K562 (cell line): ENCODE measurements around the gene ACADVL. TPM values are rescaled to one million over a fixed set of nuclear protein-coding genes. Genes with fewer than 3 reads are reported as not detected.

Source experiments
- E2F4 ChIP-seq: sonication (generic); formaldehyde crosslinking; IDR thresholded peaks from 2 replicates; pipeline ENCODE4 v1.8.0; 2022; ENCODE audit warnings: mild to moderate bottlenecking, low read depth, missing genetic modification reagents
- ELK3 ChIP-seq: fragments of 450-650 bp; formaldehyde crosslinking; IDR thresholded peaks from 2 replicates; pipeline ENCODE4 v1.4.0; 2020; ENCODE audit warnings: mild to moderate bottlenecking
- HOXB6 ChIP-seq: fragments of 250-450 bp; sonication (Bioruptor Pico); IDR thresholded peaks from 2 replicates; pipeline ENCODE4 v1.5.1; 2022; ENCODE audit warnings: mild to moderate bottlenecking, borderline replicate concordance
- ILF3 ChIP-seq: fragments of 450-650 bp; IDR thresholded peaks from 2 replicates; pipeline ENCODE4 v1.6.1; 2018; ENCODE audit warnings: antibody characterized with exemption, mild to moderate bottlenecking, moderate library complexity, borderline replicate concordance
- KAT2B ChIP-seq: IDR thresholded peaks from one replicate; pipeline ENCODE4 v1.6.1; 2012; ENCODE audit warnings: low read depth, mild to moderate bottlenecking, control low read depth, inconsistent platforms, low read length, moderate library complexity
- KDM4B ChIP-seq, 2 experiments: fragments of 450-650 bp in 1 of 2; sonication (generic) in 1 of 2; IDR thresholded peaks; 2 replicates each; pipeline ENCODE4 v1.6.1; 2016 to 2017; ENCODE audit warnings: borderline replicate concordance in 2 of 2, antibody characterized with exemption in 1 of 2, low read depth in 1 of 2, mild to moderate bottlenecking in 1 of 2
- MBD1 ChIP-seq: fragments of 250-450 bp; sonication (Bioruptor Pico); IDR thresholded peaks from 2 replicates; pipeline ENCODE4 v1.8.0; 2022; ENCODE audit warnings: inconsistent platforms
- NFRKB ChIP-seq: fragments of 450-650 bp; IDR thresholded peaks from 2 replicates; pipeline ENCODE4 v1.6.1; 2016; ENCODE audit warnings: low read depth
- POLR2G ChIP-seq: fragments of 200-400 bp; formaldehyde crosslinking; IDR thresholded peaks from 2 replicates; pipeline ENCODE4 v1.6.1; 2017; ENCODE audit warnings: low read depth, mild to moderate bottlenecking, antibody characterized with exemption, low read length, moderate library complexity
- RB1 ChIP-seq: fragments of 450-650 bp; IDR thresholded peaks from 2 replicates; pipeline ENCODE4 v1.6.1; 2017; ENCODE audit warnings: low read depth, mild to moderate bottlenecking
- RBM39 ChIP-seq: fragments of 200-400 bp; formaldehyde crosslinking; optimal IDR thresholded peaks from 2 replicates; pipeline ENCODE3; 2018; ENCODE audit warnings: low read depth, low read length
- SMARCE1 ChIP-seq: fragments of 450-650 bp; IDR thresholded peaks from 2 replicates; pipeline ENCODE4 v1.7.1; 2016; ENCODE audit warnings: mild to moderate bottlenecking
- XRCC5 ChIP-seq: fragments of 200-400 bp; formaldehyde crosslinking; IDR thresholded peaks from 2 replicates; pipeline ENCODE4 v1.6.1; 2017; ENCODE audit warnings: low read depth, mild to moderate bottlenecking, low read length
- ZNF165 ChIP-seq: fragments of 250-450 bp; sonication (Bioruptor Pico); IDR thresholded peaks from 2 replicates; pipeline ENCODE4 v1.4.0; 2020; ENCODE audit warnings: borderline replicate concordance
- polyA plus RNA-seq, 8 experiments: library from polyadenylated mRNA; depleted of rRNA in 4 of 8; stranded (reverse) in 5 of 8; unstranded in 3 of 8; fragments of >200 nt; fragmentation: Nextera tagmentation in 2 of 8; fragmentation: Illumina TruSeq in 1 of 8; extraction: Ambion mirVana in 2 of 8; extraction: Trizol in 1 of 8; gene quantifications; 2 replicates each; pipeline versions ENCODE4 v1.2.1 to v1.2.3, GENCODE V29; 2011 to 2014; ENCODE audit warnings: inconsistent platforms in 1 of 8, missing spikeins in 1 of 8
- total RNA-seq, 7 experiments: library from RNA; depleted of rRNA in 6 of 7; stranded (reverse); fragments of >200 nt in 6 of 7; fragmentation: Illumina TruSeq in 2 of 7; extraction: Trizol in 2 of 7; gene quantifications; 2 replicates each; pipeline versions ENCODE4 v1.2.1 to v1.2.3, GENCODE V29; 2011 to 2021; ENCODE audit warnings: low replicate concordance in 1 of 7
- TF ChIP-seq, protein P1 (sequence below): fragments of 450-650 bp; IDR thresholded peaks from 2 replicates; pipeline ENCODE4 v1.6.1; 2018; ENCODE audit not compliant: partially characterized antibody
- TF ChIP-seq, protein P2 (sequence below): IDR thresholded peaks from 2 replicates; pipeline ENCODE4 v1.6.1; 2011; ENCODE audit warnings: borderline replicate concordance, low read depth, mild to moderate bottlenecking, moderate library complexity, low read length; ENCODE audit not compliant: insufficient read depth, poor library complexity, severe bottlenecking

ACADVL gene
- total and polyA plus RNA-seq, 9 of the 15 experiments (the other 6 are each of a cell fraction or from before 2014, with no cell fraction given) = 25.5 to 449 (median 214) TPM

DNA sequence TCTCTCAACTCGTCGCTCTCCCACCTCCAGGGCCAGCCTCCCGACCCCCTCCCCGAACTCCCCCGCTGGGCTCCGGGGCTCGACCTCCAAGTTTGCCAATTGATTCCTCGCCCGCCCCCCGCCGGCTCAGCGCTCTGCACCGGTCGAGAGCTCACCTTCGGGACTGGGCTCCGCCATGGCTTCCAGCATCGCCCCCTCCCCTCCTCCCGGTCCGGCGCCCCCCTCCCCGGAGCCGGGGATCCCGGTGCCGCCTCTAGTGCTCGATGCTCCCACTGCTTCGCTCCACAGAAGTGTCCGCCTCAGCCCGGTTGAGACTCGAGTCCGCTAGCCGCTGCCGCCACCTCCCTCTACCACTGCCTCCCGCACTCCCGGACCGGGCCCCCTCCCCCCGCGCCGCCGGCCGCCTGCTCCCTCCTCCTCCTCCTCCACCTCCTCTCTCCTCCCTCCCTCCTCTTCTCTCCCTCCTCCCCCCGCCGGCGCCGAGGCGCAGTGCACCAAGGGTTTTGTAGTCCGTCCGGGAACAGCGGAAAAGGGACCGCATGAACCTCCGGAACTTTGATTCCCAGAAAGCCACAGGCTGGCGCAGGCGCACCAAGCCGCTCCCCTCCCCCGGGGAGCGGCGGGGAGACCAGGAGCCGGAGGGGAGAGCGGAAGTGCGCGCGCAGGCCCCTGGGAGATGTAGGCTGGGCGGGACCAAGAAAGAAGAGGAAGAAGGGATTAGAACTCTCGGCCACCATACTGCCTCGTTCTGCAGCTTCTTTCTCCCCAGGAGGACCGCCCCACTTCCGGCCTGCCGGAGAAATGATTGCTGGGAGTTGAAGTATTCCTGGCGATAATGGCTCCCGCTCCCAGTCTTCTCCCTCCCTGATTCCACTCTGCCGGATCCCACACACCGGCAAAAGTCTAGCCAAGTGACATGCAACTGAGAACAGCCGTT is 19.6 kb downstream of the ACADVL start, which contains the start of gene PHF23 (continued):
- no peak for TF ChIP-seq RBM39
- TF ChIP-seq, protein P1, sequence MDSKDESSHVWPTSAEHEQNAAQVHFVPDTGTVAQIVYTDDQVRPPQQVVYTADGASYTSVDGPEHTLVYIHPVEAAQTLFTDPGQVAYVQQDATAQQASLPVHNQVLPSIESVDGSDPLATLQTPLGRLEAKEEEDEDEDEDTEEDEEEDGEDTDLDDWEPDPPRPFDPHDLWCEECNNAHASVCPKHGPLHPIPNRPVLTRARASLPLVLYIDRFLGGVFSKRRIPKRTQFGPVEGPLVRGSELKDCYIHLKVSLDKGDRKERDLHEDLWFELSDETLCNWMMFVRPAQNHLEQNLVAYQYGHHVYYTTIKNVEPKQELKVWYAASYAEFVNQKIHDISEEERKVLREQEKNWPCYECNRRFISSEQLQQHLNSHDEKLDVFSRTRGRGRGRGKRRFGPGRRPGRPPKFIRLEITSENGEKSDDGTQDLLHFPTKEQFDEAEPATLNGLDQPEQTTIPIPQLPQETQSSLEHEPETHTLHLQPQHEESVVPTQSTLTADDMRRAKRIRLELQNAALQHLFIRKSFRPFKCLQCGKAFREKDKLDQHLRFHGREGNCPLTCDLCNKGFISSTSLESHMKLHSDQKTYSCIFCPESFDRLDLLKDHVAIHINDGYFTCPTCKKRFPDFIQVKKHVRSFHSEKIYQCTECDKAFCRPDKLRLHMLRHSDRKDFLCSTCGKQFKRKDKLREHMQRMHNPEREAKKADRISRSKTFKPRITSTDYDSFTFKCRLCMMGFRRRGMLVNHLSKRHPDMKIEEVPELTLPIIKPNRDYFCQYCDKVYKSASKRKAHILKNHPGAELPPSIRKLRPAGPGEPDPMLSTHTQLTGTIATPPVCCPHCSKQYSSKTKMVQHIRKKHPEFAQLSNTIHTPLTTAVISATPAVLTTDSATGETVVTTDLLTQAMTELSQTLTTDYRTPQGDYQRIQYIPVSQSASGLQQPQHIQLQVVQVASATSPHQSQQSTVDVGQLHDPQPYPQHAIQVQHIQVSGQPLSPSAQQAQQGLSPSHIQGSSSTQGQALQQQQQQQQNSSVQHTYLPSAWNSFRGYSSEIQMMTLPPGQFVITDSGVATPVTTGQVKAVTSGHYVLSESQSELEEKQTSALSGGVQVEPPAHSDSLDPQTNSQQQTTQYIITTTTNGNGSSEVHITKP = peak; percentile 84
- TF ChIP-seq ZNF165 (CRISPR knock-in tag) = no peak
- TF ChIP-seq SMARCE1 = no peak
- no peak for TF ChIP-seq ELK3 (CRISPR knock-in tag)
- TF ChIP-seq XRCC5 = no peak
- peak; percentile 38; the same call in 1 of the 2 replicates for TF ChIP-seq NFRKB
- TF ChIP-seq, protein P2, sequence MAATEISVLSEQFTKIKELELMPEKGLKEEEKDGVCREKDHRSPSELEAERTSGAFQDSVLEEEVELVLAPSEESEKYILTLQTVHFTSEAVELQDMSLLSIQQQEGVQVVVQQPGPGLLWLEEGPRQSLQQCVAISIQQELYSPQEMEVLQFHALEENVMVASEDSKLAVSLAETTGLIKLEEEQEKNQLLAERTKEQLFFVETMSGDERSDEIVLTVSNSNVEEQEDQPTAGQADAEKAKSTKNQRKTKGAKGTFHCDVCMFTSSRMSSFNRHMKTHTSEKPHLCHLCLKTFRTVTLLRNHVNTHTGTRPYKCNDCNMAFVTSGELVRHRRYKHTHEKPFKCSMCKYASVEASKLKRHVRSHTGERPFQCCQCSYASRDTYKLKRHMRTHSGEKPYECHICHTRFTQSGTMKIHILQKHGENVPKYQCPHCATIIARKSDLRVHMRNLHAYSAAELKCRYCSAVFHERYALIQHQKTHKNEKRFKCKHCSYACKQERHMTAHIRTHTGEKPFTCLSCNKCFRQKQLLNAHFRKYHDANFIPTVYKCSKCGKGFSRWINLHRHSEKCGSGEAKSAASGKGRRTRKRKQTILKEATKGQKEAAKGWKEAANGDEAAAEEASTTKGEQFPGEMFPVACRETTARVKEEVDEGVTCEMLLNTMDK = no peak
- TF ChIP-seq POLR2G = peak; percentile 80
- TF ChIP-seq KAT2B = no peak
- TF ChIP-seq MBD1 (CRISPR knock-in tag) = no peak
- TF ChIP-seq ILF3 = no peak
- peak in 1 of 2 experiments; percentile 93; a peak in 2 of 4 replicates for TF ChIP-seq KDM4B (IDR thresholded peaks at IDR 0.05; ENCODE audit: borderline replicate concordance in 2 of 2, low read depth in 1 of 2)
- TF ChIP-seq HOXB6 (CRISPR knock-in tag) = no peak
- TF ChIP-seq E2F4 = no peak
- TF ChIP-seq RB1 = 0 out of 2 replicates have a peak, but pooled peaks have one; percentile 29
